ENCODE data around the gene EDAR. TPM values are rescaled to one million over a fixed set of nuclear protein-coding genes. Genes with fewer than 3 reads are reported as not detected.

The EDAR gene
- total and polyA plus RNA-seq, 10 of the 15 experiments (the other 5 are each of a cell fraction or from before 2014, with no cell fraction given), result 0.04 TPM; not detected in 9

DNA sequence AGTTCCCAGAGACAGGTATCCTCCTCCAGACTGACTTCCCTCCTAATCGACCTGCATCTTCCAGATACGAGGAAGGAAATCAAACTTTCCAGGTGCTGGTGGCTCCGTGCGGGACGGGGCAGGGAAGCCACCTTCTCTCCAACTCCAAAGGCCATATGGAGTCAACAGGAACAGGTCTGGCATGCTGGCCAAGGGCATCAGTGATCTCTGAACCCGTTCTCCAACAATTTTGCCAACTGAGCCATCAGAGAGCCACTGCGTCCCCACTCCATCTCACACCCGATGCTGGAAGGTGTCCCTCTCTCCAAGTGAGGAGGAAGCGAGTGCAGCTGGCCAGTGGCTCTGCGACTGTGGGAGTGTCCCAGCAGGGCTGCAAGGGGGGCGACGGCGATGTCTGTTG is 5.4 kb downstream of the EDAR start:
- WGBS (ENCODE audit: insufficient coverage, insufficient replicate concordance, low lambda C conversion rate, missing lambda C conversion rate), result 21% methylated on average over 13 of the region's 13 CpGs
- in situ Hi-C loops (cut with MboI), result no loop called here
- no peaks in the 10 kb centered on the region for H3K9me3 ChIP-seq (replicated peaks; ENCODE audit: control insufficient read depth, insufficient read depth, low read length)
- RAD21 ChIA-PET (ENCODE audit: unreplicated experiment), result no interaction called here
- POLR2A ChIA-PET, result no interaction called here
- no peak overlapping the region for H3K4me3 ChIP-seq
- H3K27me3 ChIP-seq (replicated peaks in 1 of 2; ENCODE audit: control insufficient read depth in 2 of 2, insufficient read depth in 2 of 2, low read length in 1 of 2), result peaks cover 0 to 1% of the 10 kb centered on the region in 2 experiments; a peak in 2 of 4 replicates
- no peaks in the 10 kb centered on the region for H3K4me1 ChIP-seq (ENCODE audit: control insufficient read depth, insufficient read depth, low read length)
- CTCF ChIA-PET, result no interaction called here
- H3K27ac ChIP-seq (ENCODE audit: control insufficient read depth, insufficient read depth), result no peak overlapping the region
- intact Hi-C loops (cut with micrococcal nuclease; ENCODE audit: unreplicated experiment), result no loop called here
- H3K9ac ChIP-seq (ENCODE audit: control insufficient read depth, insufficient read depth, low read length), result no peak overlapping the region
- no peak overlapping the region for H3K4me2 ChIP-seq (ENCODE audit: control insufficient read depth, insufficient read depth)
- FAIRE-seq, result no peak
- DNase-seq (ENCODE audit: low read depth, low spot score), result no peak
- no peak overlapping the region for H2AFZ ChIP-seq (ENCODE audit: control insufficient read depth, low read depth, low read length)
- no peaks in the 10 kb centered on the region for H3K79me2 ChIP-seq (ENCODE audit: control insufficient read depth, insufficient read depth, low read length)
- no TSS peak for BruUV-seq (replicated peaks)
- no peaks in the 10 kb centered on the region for H4K20me1 ChIP-seq (ENCODE audit: control insufficient read depth, insufficient read depth)
- SMC1A ChIA-PET (ENCODE audit: uncharacterized antibody, unreplicated experiment), result no interaction called here
- ATAC-seq, result no peak
- H3K36me3 ChIP-seq (ENCODE audit: control insufficient read depth in 2 of 2, insufficient read depth in 2 of 2, low read length in 1 of 2), result no peaks in the 10 kb centered on the region
- no peak for TF ChIP-seq TBL1XR1 (IDR thresholded peaks at IDR 0.05; ENCODE audit: low read depth, low read length)
- no peak for TF ChIP-seq ATF7 (IDR thresholded peaks at IDR 0.05; ENCODE audit: low read depth)
- TF ChIP-seq, protein P1, sequence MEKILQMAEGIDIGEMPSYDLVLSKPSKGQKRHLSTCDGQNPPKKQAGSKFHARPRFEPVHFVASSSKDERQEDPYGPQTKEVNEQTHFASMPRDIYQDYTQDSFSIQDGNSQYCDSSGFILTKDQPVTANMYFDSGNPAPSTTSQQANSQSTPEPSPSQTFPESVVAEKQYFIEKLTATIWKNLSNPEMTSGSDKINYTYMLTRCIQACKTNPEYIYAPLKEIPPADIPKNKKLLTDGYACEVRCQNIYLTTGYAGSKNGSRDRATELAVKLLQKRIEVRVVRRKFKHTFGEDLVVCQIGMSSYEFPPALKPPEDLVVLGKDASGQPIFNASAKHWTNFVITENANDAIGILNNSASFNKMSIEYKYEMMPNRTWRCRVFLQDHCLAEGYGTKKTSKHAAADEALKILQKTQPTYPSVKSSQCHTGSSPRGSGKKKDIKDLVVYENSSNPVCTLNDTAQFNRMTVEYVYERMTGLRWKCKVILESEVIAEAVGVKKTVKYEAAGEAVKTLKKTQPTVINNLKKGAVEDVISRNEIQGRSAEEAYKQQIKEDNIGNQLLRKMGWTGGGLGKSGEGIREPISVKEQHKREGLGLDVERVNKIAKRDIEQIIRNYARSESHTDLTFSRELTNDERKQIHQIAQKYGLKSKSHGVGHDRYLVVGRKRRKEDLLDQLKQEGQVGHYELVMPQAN (conservative IDR thresholded peaks at IDR 0.05), result no peak
- TF ChIP-seq, protein P2, sequence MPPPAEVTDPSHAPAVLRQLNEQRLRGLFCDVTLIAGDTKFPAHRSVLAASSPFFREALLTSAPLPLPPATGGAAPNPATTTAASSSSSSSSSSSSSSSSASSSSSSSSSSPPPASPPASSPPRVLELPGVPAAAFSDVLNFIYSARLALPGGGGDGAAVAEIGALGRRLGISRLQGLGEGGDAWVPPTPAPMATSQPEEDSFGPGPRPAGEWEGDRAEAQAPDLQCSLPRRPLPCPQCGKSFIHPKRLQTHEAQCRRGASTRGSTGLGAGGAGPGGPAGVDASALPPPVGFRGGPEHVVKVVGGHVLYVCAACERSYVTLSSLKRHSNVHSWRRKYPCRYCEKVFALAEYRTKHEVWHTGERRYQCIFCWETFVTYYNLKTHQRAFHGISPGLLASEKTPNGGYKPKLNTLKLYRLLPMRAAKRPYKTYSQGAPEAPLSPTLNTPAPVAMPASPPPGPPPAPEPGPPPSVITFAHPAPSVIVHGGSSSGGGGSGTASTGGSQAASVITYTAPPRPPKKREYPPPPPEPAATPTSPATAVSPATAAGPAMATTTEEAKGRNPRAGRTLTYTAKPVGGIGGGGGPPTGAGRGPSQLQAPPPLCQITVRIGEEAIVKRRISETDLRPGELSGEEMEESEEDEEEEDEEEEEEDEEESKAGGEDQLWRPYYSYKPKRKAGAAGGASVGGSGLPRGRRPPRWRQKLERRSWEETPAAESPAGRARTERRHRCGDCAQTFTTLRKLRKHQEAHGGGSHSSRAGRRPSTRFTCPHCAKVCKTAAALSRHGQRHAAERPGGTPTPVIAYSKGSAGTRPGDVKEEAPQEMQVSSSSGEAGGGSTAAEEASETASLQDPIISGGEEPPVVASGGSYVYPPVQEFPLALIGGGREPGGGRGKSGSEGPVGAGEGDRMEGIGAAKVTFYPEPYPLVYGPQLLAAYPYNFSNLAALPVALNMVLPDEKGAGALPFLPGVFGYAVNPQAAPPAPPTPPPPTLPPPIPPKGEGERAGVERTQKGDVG (CRISPR knock-in tag; IDR thresholded peaks at IDR 0.05), result no peak
- TF ChIP-seq, protein P3, sequence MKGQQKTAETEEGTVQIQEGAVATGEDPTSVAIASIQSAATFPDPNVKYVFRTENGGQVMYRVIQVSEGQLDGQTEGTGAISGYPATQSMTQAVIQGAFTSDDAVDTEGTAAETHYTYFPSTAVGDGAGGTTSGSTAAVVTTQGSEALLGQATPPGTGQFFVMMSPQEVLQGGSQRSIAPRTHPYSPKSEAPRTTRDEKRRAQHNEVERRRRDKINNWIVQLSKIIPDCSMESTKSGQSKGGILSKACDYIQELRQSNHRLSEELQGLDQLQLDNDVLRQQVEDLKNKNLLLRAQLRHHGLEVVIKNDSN (IDR thresholded peaks at IDR 0.05; ENCODE audit: borderline replicate concordance, extremely low read length, insufficient read depth, low read depth, low read length), result no peak
- no peak for TF ChIP-seq BACH1 (IDR thresholded peaks at IDR 0.05; ENCODE audit: borderline replicate concordance)
- no peak for TF ChIP-seq SPI1 (IDR thresholded peaks at IDR 0.05; ENCODE audit: borderline replicate concordance, insufficient read depth, low read depth, low read length)
- TF ChIP-seq, protein P4, sequence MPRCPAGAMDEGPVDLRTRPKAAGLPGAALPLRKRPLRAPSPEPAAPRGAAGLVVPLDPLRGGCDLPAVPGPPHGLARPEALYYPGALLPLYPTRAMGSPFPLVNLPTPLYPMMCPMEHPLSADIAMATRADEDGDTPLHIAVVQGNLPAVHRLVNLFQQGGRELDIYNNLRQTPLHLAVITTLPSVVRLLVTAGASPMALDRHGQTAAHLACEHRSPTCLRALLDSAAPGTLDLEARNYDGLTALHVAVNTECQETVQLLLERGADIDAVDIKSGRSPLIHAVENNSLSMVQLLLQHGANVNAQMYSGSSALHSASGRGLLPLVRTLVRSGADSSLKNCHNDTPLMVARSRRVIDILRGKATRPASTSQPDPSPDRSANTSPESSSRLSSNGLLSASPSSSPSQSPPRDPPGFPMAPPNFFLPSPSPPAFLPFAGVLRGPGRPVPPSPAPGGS (IDR thresholded peaks at IDR 0.05; ENCODE audit: borderline replicate concordance, insufficient read depth, low read depth, low read length, poor library complexity, severe bottlenecking), result no peak
- TF ChIP-seq, protein P5, sequence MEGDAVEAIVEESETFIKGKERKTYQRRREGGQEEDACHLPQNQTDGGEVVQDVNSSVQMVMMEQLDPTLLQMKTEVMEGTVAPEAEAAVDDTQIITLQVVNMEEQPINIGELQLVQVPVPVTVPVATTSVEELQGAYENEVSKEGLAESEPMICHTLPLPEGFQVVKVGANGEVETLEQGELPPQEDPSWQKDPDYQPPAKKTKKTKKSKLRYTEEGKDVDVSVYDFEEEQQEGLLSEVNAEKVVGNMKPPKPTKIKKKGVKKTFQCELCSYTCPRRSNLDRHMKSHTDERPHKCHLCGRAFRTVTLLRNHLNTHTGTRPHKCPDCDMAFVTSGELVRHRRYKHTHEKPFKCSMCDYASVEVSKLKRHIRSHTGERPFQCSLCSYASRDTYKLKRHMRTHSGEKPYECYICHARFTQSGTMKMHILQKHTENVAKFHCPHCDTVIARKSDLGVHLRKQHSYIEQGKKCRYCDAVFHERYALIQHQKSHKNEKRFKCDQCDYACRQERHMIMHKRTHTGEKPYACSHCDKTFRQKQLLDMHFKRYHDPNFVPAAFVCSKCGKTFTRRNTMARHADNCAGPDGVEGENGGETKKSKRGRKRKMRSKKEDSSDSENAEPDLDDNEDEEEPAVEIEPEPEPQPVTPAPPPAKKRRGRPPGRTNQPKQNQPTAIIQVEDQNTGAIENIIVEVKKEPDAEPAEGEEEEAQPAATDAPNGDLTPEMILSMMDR (IDR thresholded peaks at IDR 0.05 in 2 of 3, conservative IDR thresholded peaks at IDR 0.05 in 1 of 3; ENCODE audit: control insufficient read depth in 2 of 3, extremely low read depth in 1 of 3, insufficient read depth in 1 of 3, low read depth in 3 of 3, low read length in 3 of 3), result no peak
- no peak for TF ChIP-seq CEBPB (IDR thresholded peaks at IDR 0.05; ENCODE audit: borderline replicate concordance in 1 of 2, low read depth in 2 of 2, low read length in 2 of 2)
- no peak for TF ChIP-seq KAT2A (conservative IDR thresholded peaks at IDR 0.05; ENCODE audit: control insufficient read depth, low read depth, low read length)
- TF ChIP-seq HDAC2 (IDR thresholded peaks at IDR 0.05), result no peak
- TF ChIP-seq, protein P6, sequence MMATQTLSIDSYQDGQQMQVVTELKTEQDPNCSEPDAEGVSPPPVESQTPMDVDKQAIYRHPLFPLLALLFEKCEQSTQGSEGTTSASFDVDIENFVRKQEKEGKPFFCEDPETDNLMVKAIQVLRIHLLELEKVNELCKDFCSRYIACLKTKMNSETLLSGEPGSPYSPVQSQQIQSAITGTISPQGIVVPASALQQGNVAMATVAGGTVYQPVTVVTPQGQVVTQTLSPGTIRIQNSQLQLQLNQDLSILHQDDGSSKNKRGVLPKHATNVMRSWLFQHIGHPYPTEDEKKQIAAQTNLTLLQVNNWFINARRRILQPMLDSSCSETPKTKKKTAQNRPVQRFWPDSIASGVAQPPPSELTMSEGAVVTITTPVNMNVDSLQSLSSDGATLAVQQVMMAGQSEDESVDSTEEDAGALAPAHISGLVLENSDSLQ (IDR thresholded peaks at IDR 0.05), result no peak
